GM12892 (cell line): ENCODE data around the gene CHD2.
"Not testable (repeated sequence)": the region's sequence is repeated elsewhere in the genome, so short reads cannot be mapped to it uniquely, and the experiment has no call there.

ENCODE experiments used
- DNase-seq: peaks from one replicate; pipeline ENCODE4 v3.0.0; 2011; ENCODE audit not compliant: insufficient read length
- FAIRE-seq: peaks from 2 replicates; lab custom pipeline; 2011; peaks lifted over from hg19 to GRCh38; lab: Jason Lieb, UNC
- POLR2A ChIP-seq: IDR thresholded peaks from 2 replicates; pipeline ENCODE4 v1.6.1; 2011; ENCODE audit warnings: low read depth, low read length, control low read depth
- POLR2AphosphoS5 ChIP-seq: IDR thresholded peaks from 2 replicates; pipeline ENCODE4 v1.6.1; 2011; ENCODE audit warnings: low read depth, low read length, control low read depth
- TAF1 ChIP-seq: IDR thresholded peaks from 2 replicates; pipeline ENCODE4 v1.6.1; 2011; ENCODE audit warnings: low read depth, mild to moderate bottlenecking, control low read depth, low read length, borderline replicate concordance

Gene CHD2

DNA sequence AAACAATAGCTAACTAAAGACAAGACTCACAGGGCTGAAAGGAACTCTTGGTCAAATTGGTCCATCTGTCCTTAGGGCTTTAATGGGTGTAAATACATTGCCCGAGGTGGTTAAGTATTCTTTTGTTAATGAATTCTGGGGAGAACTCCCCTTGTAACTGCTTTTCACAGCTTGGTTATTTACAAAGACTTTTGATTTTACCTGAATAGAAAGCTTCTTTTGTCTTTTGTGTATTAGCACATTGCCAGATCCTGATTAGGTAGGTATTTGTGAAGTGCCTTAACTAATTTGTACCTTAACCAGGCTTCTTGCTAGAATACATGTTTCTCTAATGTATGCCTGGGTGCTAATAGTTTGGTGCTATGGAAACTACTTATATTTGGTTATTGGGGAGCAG is 14.0 kb downstream of the CHD2 start:
- no peak for FAIRE-seq
- no peak for DNase-seq
- TF ChIP-seq POLR2A, result no peak
- TF ChIP-seq POLR2AphosphoS5, result no peak
- TF ChIP-seq TAF1, result no peak

DNA sequence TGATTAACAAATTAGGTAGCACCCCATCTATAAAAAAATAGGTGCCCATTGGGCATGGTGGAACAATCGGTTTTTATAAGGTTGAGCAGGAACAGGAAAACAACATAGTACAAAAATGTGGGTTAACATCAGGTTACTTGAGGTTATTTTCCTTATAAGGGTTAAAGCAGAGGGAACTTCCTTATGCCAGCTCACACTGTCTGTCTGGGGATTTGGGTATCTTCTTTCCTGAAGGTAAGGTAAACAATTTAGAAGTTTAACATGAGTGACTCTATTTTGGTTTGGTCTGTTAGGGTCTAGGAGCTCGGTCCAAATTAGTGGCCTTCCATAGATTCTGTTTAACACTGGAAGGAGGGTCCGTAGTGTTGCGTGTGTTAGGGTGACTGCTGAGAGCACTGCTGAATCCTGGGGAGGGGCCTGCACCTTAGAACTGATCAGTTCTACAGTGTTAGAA is 14.7 kb downstream of the CHD2 start:
- no peak for TF ChIP-seq TAF1
- no peak for FAIRE-seq
- no peak for DNase-seq

DNA sequence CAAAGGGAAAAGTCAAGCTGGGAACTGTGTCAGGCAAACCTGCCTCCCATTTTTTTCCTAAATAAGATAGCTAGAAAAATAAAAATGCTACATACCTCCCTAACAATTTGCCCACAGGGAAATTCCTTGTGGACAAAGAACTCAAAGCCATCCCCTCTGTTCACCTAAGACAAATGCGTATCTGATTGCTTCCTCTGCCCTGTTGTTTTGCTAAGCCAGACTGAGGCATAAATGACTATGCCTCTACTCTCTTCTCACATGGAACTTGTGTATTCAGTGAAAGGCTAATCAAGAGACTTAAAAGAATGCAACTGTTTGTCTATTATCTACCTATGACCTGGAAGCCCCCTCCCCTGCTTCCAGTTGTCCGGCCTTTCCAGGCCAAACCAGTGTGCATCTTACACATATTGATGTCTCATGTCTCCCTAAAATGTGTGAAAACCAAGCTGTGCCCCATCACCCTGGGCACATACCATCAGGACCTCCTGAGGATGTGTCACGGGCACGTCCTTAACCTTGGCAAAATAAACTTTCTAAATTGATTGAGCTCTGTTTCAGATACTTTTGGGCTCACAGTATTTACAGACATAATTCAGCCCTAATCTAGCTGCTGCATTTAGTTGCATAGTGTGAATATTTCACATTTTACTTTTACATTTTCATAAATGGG is 15.8 kb downstream of the CHD2 start:
- FAIRE-seq (no peak), DNase-seq (no peak)
- TF ChIP-seq POLR2AphosphoS5 (no peak), POLR2A (no peak), TAF1 (no peak)

DNA sequence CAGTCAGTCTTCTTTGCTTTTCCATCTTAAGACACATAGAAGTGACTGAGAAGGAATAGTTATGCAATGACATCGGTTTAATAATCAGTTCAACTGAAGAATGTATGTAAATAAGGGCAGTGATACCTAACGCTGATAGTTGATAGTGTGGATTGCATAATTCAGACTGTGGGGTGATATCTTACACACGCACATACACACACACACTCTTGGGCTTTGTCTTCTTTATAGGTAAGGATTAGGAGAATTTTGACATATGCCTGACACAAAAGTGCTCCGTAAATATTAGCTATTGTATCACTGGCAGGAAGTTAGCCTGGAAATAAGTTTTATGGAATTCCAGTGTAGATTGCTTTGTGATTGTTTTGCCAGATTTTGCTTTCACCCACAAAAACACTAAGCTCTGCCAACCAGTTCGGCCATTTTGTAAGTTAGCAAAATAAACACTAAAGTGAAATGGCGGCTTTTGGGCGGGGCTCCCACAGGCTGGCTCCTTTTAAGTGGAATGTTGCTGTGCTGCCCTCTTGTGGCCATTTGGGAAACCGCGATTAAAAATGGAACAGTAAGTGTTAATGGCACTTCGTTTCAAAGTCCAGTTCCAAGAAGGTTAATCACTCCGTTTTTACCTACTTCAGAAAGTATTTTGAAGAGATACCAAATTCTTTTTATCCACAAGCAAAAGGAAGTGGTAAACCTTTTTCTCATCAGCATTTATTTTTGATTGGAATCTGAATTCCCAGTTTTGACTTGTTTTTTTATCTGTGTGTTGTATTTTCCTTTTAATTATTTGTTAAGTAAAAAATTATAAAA is 17.7 kb downstream of the CHD2 start:
- TF ChIP-seq POLR2A (no peak), POLR2AphosphoS5 (no peak), TAF1 (no peak)
- FAIRE-seq (peak; percentile 82), DNase-seq (peak; percentile 39)

DNA sequence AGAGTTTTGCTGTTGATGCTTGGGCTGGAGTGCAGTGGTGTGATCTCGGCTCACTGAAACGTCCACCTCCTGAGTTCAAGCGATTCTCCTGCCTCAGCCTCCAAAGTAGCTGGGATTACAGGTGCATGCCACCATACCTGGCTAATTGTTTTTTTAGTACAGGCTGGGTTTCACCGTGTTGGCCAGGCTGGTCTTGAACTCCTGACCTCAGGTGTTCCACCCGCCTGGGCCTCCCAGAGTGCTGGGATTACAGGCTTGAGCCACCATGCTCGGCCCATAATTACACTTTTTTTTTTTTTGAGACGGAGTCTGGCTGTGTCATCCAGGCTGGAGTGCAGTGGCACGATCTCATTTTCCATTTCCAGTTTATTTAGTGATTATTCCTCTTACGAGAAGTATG is 18.8 kb downstream of the CHD2 start:
- DNase-seq, FAIRE-seq: not testable (repeated sequence)

DNA sequence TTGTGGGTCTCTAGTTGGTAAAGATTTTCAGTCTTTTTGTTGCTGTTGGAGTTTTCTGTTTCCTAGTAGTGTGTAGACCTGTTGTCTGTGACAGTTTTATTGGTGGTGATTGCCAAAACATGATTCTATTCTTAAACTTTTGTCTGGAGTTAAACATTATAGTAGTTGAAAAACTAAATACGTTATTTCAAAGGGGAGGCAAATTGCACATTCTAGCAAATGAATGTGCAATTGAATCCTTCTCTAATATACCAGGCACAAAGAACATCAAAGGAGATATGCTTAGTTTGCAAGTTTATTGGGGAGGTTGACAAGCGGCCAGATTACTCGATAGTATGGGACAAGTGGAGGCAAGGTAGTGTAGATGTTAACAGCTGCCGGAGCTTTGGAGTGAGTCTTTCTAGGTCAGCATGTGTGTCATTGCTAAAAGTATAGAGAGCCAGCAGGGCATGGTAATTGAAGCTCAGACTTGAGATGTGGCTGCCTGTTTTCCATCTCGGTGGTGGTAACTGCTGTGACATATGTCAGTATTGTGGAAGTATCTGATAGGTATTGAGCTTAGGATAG is 20.6 kb downstream of the CHD2 start:
- no peak for FAIRE-seq

DNA sequence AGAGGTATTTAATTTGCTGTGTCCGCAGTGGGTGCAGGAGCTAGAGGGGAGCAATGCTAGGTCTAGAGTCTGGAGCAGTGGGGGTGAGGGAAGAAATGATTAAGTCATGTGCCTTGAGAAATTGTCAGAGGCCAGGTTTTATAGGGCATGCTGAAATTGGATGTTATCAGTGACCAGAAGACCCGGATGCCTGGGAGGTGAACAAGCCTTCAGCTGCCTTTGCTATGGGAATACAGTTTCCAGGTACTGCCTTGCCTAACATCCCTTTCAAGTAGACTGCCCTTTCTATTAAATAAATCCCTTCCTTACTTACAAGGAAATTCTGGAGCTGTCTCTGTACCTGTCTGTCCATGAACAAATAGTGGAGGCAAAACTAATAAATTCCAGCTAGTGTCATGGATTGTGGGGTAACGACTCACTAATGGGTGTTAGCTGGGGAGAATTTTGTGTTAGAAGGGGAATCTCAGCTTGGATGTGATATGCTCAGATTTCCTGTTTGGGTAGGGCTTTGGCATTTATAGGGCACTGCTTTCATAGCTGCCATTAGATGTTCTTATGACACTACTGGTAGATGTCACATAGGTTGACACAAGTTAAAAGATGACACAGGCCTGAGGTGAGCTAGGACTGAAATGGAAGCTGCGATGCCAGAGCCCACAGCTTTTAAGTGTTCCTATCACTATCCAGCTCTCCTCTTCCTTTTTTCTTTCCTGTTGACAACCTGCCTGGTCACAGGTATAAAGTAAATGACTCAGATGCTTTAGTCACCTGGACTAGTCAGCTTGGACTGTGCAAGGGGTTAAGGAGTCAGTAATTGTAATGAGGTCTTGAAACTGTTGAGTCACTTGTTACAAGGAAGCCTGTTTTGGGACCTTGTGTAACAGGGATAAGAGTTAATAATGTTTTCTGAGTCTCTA is 21.3 kb downstream of the CHD2 start:
- FAIRE-seq (no peak), DNase-seq (no peak)
- TF ChIP-seq POLR2A, result no peak; the same call in 1 of the 2 replicates
- no peak for TF ChIP-seq TAF1
- TF ChIP-seq POLR2AphosphoS5, result no peak

More for the DNA sequence above, 20.6 kb downstream of the CHD2 start:
- no peak for DNase-seq
- TF ChIP-seq TAF1, result no peak
- no peak for TF ChIP-seq POLR2A
- TF ChIP-seq POLR2AphosphoS5, result no peak

DNA sequence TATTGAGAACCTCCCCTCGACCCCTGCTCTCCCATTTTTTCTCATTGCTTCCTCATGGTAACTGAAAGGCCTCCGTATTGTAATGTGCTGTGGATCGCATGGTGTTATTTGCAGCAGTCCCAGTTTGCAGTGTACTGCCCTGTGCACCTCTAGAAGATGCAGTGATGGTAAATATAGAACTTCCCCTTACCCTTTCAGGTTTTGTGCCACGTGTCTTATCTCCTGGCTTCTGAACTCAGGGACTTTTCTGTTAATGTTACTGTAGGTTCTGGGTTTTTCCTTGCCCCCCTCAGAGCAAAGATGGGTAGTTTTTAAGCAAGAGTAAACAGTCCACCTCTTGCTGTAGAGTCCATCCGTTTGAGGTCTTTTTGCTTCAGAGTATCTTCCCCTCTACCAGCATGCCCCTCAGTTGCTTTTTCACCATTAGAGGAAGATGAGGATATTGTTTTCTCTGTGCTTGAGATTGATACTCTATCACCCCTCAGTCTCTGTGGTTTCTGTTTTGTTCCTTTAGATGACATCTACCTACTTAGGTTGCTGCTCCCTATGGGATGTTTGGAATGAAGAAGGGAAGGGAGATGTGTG is 22.4 kb downstream of the CHD2 start:
- DNase-seq (no peak), FAIRE-seq (no peak)
- TF ChIP-seq TAF1, result no peak
- TF ChIP-seq POLR2A, result no peak
- TF ChIP-seq POLR2AphosphoS5, result no peak

DNA sequence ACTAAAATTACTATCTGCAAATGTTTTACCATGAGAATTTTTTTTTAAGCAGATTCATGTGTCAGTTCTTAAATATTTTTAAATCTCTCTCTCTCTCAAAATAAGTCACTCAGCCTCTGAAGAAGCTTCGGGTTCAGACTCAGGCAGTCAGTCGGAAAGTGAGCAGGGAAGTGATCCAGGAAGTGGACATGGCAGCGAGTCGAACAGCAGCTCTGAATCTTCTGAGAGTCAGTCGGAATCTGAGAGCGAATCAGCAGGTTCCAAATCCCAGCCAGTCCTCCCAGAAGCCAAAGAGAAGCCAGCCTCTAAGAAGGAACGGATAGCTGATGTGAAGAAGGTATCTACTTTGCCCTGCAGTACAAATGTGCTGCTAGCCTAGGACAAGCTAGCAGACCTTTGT is 24.1 kb downstream of the CHD2 start:
- DNase-seq, result no peak
- no peak for TF ChIP-seq POLR2AphosphoS5
- TF ChIP-seq TAF1, result no peak
- TF ChIP-seq POLR2A, result no peak
- no peak for FAIRE-seq

DNA sequence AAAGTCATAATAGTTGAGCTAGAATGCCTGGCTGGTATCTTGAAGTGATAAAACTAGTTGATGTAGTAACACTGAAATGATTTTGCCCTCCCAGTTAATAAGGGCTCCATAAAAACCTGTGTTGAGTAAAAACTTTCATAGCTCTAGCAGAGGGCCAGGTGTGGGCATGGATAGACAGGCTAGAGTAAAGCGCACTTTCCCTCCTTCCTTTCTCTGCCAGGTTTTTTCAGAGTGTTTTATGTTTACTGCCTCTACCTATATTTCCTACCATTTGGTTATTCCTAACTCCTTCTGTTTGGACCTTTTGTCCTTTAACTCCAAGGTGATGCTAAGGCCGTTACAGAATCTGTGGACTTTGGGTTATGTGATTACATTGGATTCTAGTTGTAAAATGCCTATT is 25.3 kb downstream of the CHD2 start:
- TF ChIP-seq POLR2A (0 out of 2 replicates have a peak, but pooled peaks have one; percentile 30), TAF1 (no peak), POLR2AphosphoS5 (no peak)
- FAIRE-seq (no peak), DNase-seq (no peak)

DNA sequence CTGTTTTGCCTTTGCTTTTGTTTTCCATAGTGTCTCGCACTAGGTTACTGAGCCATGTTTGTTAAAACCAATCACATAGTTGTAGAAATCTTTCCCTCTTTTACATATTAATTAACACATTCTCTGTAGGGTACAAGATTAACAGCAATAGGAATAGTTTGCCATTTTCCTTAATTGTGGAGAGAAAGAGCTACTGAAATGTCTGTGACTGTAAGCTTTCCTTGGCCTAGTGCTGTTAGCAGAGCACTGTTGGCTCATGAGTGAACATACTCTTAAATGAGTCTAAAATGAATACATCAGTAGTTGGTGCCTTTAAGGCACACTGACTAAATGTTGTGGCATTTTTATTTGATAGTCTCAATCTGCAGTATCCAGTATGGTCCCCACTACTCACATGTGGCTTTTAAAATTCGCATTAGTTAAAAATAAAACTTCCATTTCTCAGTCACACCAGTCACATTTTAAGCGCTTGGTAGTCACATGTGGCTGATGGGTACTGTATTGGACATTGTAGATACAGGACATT is 28.2 kb downstream of the CHD2 start:
- DNase-seq (no peak), FAIRE-seq (no peak)
- TF ChIP-seq POLR2AphosphoS5, result no peak
- TF ChIP-seq TAF1, result no peak
- TF ChIP-seq POLR2A, result no peak
